Erythroblast (primary cell): ENCODE data around the gene TPK1.

ENCODE experiments used
- GATA1 ChIP-seq: IDR thresholded peaks from 2 replicates; pipeline ENCODE4 v1.6.1; 2011; ENCODE audit warnings: low read depth, mild to moderate bottlenecking, control low read depth, low read length, moderate library complexity
- POLR2A ChIP-seq: IDR thresholded peaks from 2 replicates; pipeline ENCODE4 v1.6.1; 2011; ENCODE audit warnings: mild to moderate bottlenecking, low read length

DNA sequence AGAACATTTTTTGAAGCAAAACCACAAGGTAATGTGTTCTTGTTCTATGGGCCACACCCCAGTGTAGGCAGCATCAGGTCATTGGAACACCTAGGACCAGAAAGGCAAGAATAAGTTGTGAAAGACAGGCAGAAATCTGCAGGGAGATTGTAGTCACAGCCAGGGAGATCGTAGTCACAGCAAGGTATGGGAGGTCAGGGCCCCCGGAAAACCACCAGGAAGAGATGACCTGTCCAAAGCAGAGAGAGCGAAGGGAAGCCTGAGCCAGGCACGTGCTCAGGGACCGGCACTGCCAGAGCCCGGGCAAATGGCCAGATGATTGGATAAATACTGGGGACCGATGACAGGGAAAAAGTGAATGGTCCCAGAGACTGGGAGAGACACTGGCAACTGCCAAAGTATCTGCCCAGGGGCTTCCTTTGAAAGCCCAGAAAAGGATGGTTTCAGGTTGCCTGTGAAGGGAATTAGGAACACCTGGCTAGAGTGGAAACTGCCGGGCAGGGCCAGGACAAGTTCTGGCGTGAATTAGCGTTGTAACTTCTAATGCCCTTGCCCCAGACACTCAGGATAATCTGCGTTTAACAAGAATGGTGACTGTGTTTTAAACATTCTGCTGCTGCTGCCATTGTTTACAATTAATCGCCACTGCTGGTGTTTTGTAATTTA is 428.5 kb downstream of the TPK1 start:
- TF ChIP-seq POLR2A: no peak
- TF ChIP-seq GATA1: no peak
